ENCODE data around the gene MINDY2. TPM values are rescaled to one million over a fixed set of nuclear protein-coding genes. Genes with fewer than 3 reads are reported as not detected.
"Not testable (repeated sequence)": the region's sequence is repeated elsewhere in the genome, so short reads cannot be mapped to it uniquely, and the experiment has no call there.

Gene MINDY2
- total RNA-seq, 2 donors from 2014 or later = 26.6 to 32.5 TPM

- WGBS, 2 experiments (ENCODE audit: insufficient coverage in 1 of 2, insufficient read length in 1 of 2) = 89 to 100% methylated on average over 1 of the region's 1 CpG
- Histone ChIP-seq H3K9ac (ENCODE audit: extremely low read depth, low read length, poor library complexity, severe bottlenecking) (no peak overlapping the region), H3K9me3 (ENCODE audit: control insufficient read depth, low read length) (no peaks in the 10 kb centered on the region), H3K27ac (ENCODE audit: low read depth, low read length) (no peak overlapping the region), H3K4me1 (ENCODE audit: control insufficient read depth, insufficient read depth, low read length) (peaks cover 2% of the 10 kb centered on the region), H3K4me3 (ENCODE audit: low read length) (no peak overlapping the region), H3K36me3 (ENCODE audit: control insufficient read depth, insufficient read depth, low read length) (peaks cover 13% of the 10 kb centered on the region), H3K27me3 (ENCODE audit: control insufficient read depth, insufficient read depth, low read length, poor library complexity, severe bottlenecking) (no peaks in the 10 kb centered on the region)
- Mint-ChIP-seq H3K27ac (no peak overlapping the region), H3K4me3 (no peak overlapping the region), H3K4me1 (peaks cover 5% of the 10 kb centered on the region), H3K36me3 (ENCODE audit: low read depth) (peaks cover 21% of the 10 kb centered on the region), H3K27me3 (ENCODE audit: insufficient read depth) (no peaks in the 10 kb centered on the region), H3K9me3 (no peaks in the 10 kb centered on the region)
- DNase-seq = no peak
- TF ChIP-seq CTCF (conservative IDR thresholded peaks at IDR 0.05) = peak; percentile 75
Measured at GRCh38 chr15:58839485-58839884, 68.4 kb downstream of the MINDY2 start.

GRCh38 chr15:58840048-58840447 lies 68.9 kb downstream of the MINDY2 start:
- Mint-ChIP-seq H3K27ac (no peak overlapping the region), H3K36me3 (ENCODE audit: low read depth) (peaks cover 21% of the 10 kb centered on the region), H3K27me3 (ENCODE audit: insufficient read depth) (no peaks in the 10 kb centered on the region), H3K4me3 (no peak overlapping the region), H3K4me1 (peaks cover 2% of the 10 kb centered on the region), H3K9me3 (no peaks in the 10 kb centered on the region)
- H3K27me3 ChIP-seq (ENCODE audit: control insufficient read depth, insufficient read depth, low read length, poor library complexity, severe bottlenecking) = no peaks in the 10 kb centered on the region
- DNase-seq = no peak
- H3K36me3 ChIP-seq (ENCODE audit: control insufficient read depth, insufficient read depth, low read length) = peaks cover 18% of the 10 kb centered on the region
- no peaks in the 10 kb centered on the region for H3K4me1 ChIP-seq (ENCODE audit: control insufficient read depth, insufficient read depth, low read length)
- WGBS, 2 experiments (ENCODE audit: insufficient coverage in 1 of 2, insufficient read length in 1 of 2) = 96 to 97% methylated on average over 8 of the region's 8 CpGs
- H3K9ac ChIP-seq (ENCODE audit: extremely low read depth, low read length, poor library complexity, severe bottlenecking) = no peak overlapping the region
- no peak overlapping the region for H3K4me3 ChIP-seq (ENCODE audit: low read length)
- TF ChIP-seq CTCF (conservative IDR thresholded peaks at IDR 0.05) = no peak
- no peak overlapping the region for H3K27ac ChIP-seq (ENCODE audit: low read depth, low read length)
- H3K9me3 ChIP-seq (ENCODE audit: control insufficient read depth, low read length) = no peaks in the 10 kb centered on the region

- 99 to 100% methylated on average over 4 of the region's 4 CpGs for WGBS, 2 experiments (ENCODE audit: insufficient coverage in 1 of 2, insufficient read length in 1 of 2)
- H3K27ac ChIP-seq (ENCODE audit: low read depth, low read length) = no peak overlapping the region
- H3K9ac ChIP-seq (ENCODE audit: extremely low read depth, low read length, poor library complexity, severe bottlenecking) = no peak overlapping the region
- no peaks in the 10 kb centered on the region for H3K4me1 ChIP-seq (ENCODE audit: control insufficient read depth, insufficient read depth, low read length)
- H3K4me3 Mint-ChIP-seq = no peak overlapping the region
- H3K4me3 ChIP-seq (ENCODE audit: low read length) = no peak overlapping the region
- H3K27ac Mint-ChIP-seq = no peak overlapping the region
- H3K36me3 Mint-ChIP-seq (ENCODE audit: low read depth) = peaks cover 28% of the 10 kb centered on the region
- no peaks in the 10 kb centered on the region for H3K27me3 ChIP-seq (ENCODE audit: control insufficient read depth, insufficient read depth, low read length, poor library complexity, severe bottlenecking)
- H3K27me3 Mint-ChIP-seq (ENCODE audit: insufficient read depth) = no peaks in the 10 kb centered on the region
- DNase-seq = no peak
- no peaks in the 10 kb centered on the region for H3K9me3 ChIP-seq (ENCODE audit: control insufficient read depth, low read length)
- TF ChIP-seq CTCF (conservative IDR thresholded peaks at IDR 0.05) = no peak
- H3K9me3 Mint-ChIP-seq = no peaks in the 10 kb centered on the region
- no peaks in the 10 kb centered on the region for H3K4me1 Mint-ChIP-seq
- peaks cover 34% of the 10 kb centered on the region for H3K36me3 ChIP-seq (ENCODE audit: control insufficient read depth, insufficient read depth, low read length)
Measured at GRCh38 chr15:58842713-58843396, 71.8 kb downstream of the MINDY2 start.

GRCh38 chr15:58851205-58851604 lies 80.1 kb downstream of the MINDY2 start:
- WGBS, 2 experiments (ENCODE audit: insufficient coverage in 1 of 2, insufficient read length in 1 of 2) = 96 to 100% methylated on average over 1 to 3 of the region's 3 CpGs
- not testable (repeated sequence) for H3K9ac ChIP-seq (ENCODE audit: extremely low read depth, low read length, poor library complexity, severe bottlenecking); H3K9me3 Mint-ChIP-seq; H3K27ac ChIP-seq (ENCODE audit: low read depth, low read length); H3K9me3 ChIP-seq (ENCODE audit: control insufficient read depth, low read length); H3K4me1 Mint-ChIP-seq; H3K27ac Mint-ChIP-seq; H3K4me3 ChIP-seq (ENCODE audit: low read length); H3K4me1 ChIP-seq (ENCODE audit: control insufficient read depth, insufficient read depth, low read length); H3K4me3 Mint-ChIP-seq; DNase-seq; H3K27me3 Mint-ChIP-seq (ENCODE audit: insufficient read depth); H3K27me3 ChIP-seq (ENCODE audit: control insufficient read depth, insufficient read depth, low read length, poor library complexity, severe bottlenecking)
- peaks cover 44% of the 10 kb centered on the region for H3K36me3 Mint-ChIP-seq (ENCODE audit: low read depth)
- peaks cover 69% of the 10 kb centered on the region for H3K36me3 ChIP-seq (ENCODE audit: control insufficient read depth, insufficient read depth, low read length)
